Fibroblast of lung (primary cell): ENCODE results near the gene FAM204A. TPM values are rescaled to one million over a fixed set of nuclear protein-coding genes. Genes with fewer than 3 reads are reported as not detected.

Experiments used
- DNase-seq, 2 donors: peaks; one replicate each; pipeline versions ENCODE4 v3.0.0 to v3.0.0-alpha.2; 2010; ENCODE audit warnings: low read depth in 2 of 2
- H2AFZ ChIP-seq: 2 replicates; pipeline ENCODE4 v1.5.1; 2012; ENCODE audit warnings: low read length, control low read depth, inconsistent platforms
- H3K27ac ChIP-seq: 2 replicates; pipeline ENCODE4 v1.5.1; 2011; ENCODE audit warnings: low read length, control low read depth; ENCODE audit not compliant: insufficient read depth
- H3K27me3 ChIP-seq: 2 replicates; pipeline ENCODE4 v1.5.1; 2011; ENCODE audit warnings: mild to moderate bottlenecking, low read length; ENCODE audit not compliant: control insufficient read depth, insufficient read depth
- H3K36me3 ChIP-seq: 2 replicates; pipeline ENCODE4 v1.5.1; 2011; ENCODE audit warnings: low read length; ENCODE audit not compliant: control insufficient read depth, insufficient read depth
- H3K4me1 ChIP-seq: 2 replicates; pipeline ENCODE4 v1.5.1; 2011; ENCODE audit warnings: low read length; ENCODE audit not compliant: control insufficient read depth, insufficient read depth; ENCODE audit errors: extremely low read depth
- H3K4me2 ChIP-seq: 2 replicates; pipeline ENCODE4 v1.5.1; 2011; ENCODE audit warnings: low read length, control low read depth; ENCODE audit not compliant: insufficient read depth; ENCODE audit errors: extremely low read depth
- H3K4me3 ChIP-seq, 4 experiments: fragments of 200-600 bp in 1 of 4; sonication (generic) in 1 of 4; replicated peaks in 1 of 4; 2 replicates each; pipeline ENCODE4 v1.5.1; 2011 to 2016; ENCODE audit warnings: low read length in 4 of 4, low read depth in 3 of 4, mild to moderate bottlenecking in 3 of 4, control low read depth in 2 of 4, inconsistent platforms in 1 of 4, mixed read lengths in 1 of 4; ENCODE audit not compliant: insufficient read depth in 1 of 4; ENCODE audit errors: control extremely low read depth in 1 of 4
- H3K79me2 ChIP-seq: 2 replicates; pipeline ENCODE4 v1.5.1; 2012; ENCODE audit warnings: mild to moderate bottlenecking, low read length, inconsistent platforms; ENCODE audit not compliant: control insufficient read depth, insufficient read depth
- H3K9ac ChIP-seq: 2 replicates; pipeline ENCODE4 v1.5.1; 2011; ENCODE audit warnings: mild to moderate bottlenecking, low read length, control low read depth; ENCODE audit not compliant: insufficient read depth
- H3K9me3 ChIP-seq: 2 replicates; pipeline ENCODE4 v1.5.1; 2012; ENCODE audit warnings: low read depth, low read length; ENCODE audit not compliant: control insufficient read depth, insufficient read depth
- H4K20me1 ChIP-seq: 2 replicates; pipeline ENCODE4 v1.5.1; 2011; ENCODE audit warnings: low read length; ENCODE audit not compliant: control insufficient read depth, insufficient read depth; ENCODE audit errors: extremely low read depth
- EZH2 ChIP-seq: IDR thresholded peaks from 2 replicates; pipeline ENCODE4 v1.5.1; 2012; ENCODE audit warnings: low read length, control low read depth, mild to moderate bottlenecking; ENCODE audit errors: missing control alignments
- polyA plus RNA-seq, 2 donors: library from polyadenylated mRNA; depleted of rRNA in 1 of 2; stranded (reverse) in 1 of 2; unstranded in 1 of 2; fragments of >200 nt; gene quantifications; 2 replicates each; pipeline ENCODE4 v1.2.1, GENCODE V29; 2011 to 2012; ENCODE audit warnings: missing spikeins in 1 of 2
- total RNA-seq: library from RNA; depleted of rRNA; stranded (reverse); fragments of >200 nt; gene quantifications from 2 replicates; pipeline ENCODE4 v1.2.1, GENCODE V29; 2014
- TF ChIP-seq, protein P1 (sequence below), 2 donors: IDR thresholded peaks in 1 of 2; conservative IDR thresholded peaks in 1 of 2; 1 replicate in 1 of 2; 2 replicates in 1 of 2; pipeline ENCODE4 v1.5.1; 2011 to 2012; ENCODE audit warnings: low read length in 2 of 2, control low read depth in 1 of 2, inconsistent platforms in 1 of 2, low read depth in 1 of 2, mild to moderate bottlenecking in 1 of 2

The FAM204A gene
- total and polyA plus RNA-seq, 2 donors (not counting 1 experiment from before 2014, with no cell fraction given) = 47.2 to 54.8 TPM

- peak; percentile 4 to 20 for DNase-seq
- Histone ChIP-seq H3K4me1 (peaks cover 4% of the 10 kb centered on the region), H3K79me2 (peaks cover 31% of the 10 kb centered on the region), H3K4me2 (no peak overlapping the region), H3K4me3 (no peak overlapping the region), H2AFZ (no peak overlapping the region), H3K9ac (no peak overlapping the region), H3K36me3 (no peaks in the 10 kb centered on the region), H3K27ac (no peak overlapping the region), H3K27me3 (no peaks in the 10 kb centered on the region), H3K9me3 (no peaks in the 10 kb centered on the region), H4K20me1 (no peaks in the 10 kb centered on the region)
- TF ChIP-seq, protein P1, sequence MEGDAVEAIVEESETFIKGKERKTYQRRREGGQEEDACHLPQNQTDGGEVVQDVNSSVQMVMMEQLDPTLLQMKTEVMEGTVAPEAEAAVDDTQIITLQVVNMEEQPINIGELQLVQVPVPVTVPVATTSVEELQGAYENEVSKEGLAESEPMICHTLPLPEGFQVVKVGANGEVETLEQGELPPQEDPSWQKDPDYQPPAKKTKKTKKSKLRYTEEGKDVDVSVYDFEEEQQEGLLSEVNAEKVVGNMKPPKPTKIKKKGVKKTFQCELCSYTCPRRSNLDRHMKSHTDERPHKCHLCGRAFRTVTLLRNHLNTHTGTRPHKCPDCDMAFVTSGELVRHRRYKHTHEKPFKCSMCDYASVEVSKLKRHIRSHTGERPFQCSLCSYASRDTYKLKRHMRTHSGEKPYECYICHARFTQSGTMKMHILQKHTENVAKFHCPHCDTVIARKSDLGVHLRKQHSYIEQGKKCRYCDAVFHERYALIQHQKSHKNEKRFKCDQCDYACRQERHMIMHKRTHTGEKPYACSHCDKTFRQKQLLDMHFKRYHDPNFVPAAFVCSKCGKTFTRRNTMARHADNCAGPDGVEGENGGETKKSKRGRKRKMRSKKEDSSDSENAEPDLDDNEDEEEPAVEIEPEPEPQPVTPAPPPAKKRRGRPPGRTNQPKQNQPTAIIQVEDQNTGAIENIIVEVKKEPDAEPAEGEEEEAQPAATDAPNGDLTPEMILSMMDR (conservative IDR thresholded peaks at IDR 0.05 in 1 of 2, IDR thresholded peaks at IDR 0.05 in 1 of 2; ENCODE audit: low read depth in 1 of 2, low read length in 2 of 2) = no peak
- no peak for TF ChIP-seq EZH2
Observed at GRCh38 chr10:118343115-118343514, 991 bp upstream of the FAM204A start.

- peaks cover 4% of the 10 kb centered on the region for H3K4me1 ChIP-seq
- H2AFZ ChIP-seq = peak overlapping the region; percentile 99
- H4K20me1 ChIP-seq = no peaks in the 10 kb centered on the region
- H3K4me2 ChIP-seq = peak overlapping the region; percentile 98
- H3K36me3 ChIP-seq = no peaks in the 10 kb centered on the region
- H3K27ac ChIP-seq = peak overlapping the region; percentile 80
- peaks cover 32% of the 10 kb centered on the region for H3K79me2 ChIP-seq
- H3K4me3 ChIP-seq = peak overlapping the region; percentile 91 to 99 (median 95)
- H3K9ac ChIP-seq = peak overlapping the region; percentile 88
- TF ChIP-seq, protein P1 (conservative IDR thresholded peaks at IDR 0.05 in 1 of 2, IDR thresholded peaks at IDR 0.05 in 1 of 2; ENCODE audit: low read depth in 1 of 2, low read length in 2 of 2) = no peak
- no peak for TF ChIP-seq EZH2
- no peaks in the 10 kb centered on the region for H3K27me3 ChIP-seq
- H3K9me3 ChIP-seq = no peaks in the 10 kb centered on the region
- peak in 1 of 2 donors; percentile 2 for DNase-seq
Observed at GRCh38 chr10:118342638-118343020, 505 bp upstream of the FAM204A start.

- DNase-seq = no peak
- H3K27ac ChIP-seq = no peak overlapping the region
- peaks cover 4% of the 10 kb centered on the region for H3K4me1 ChIP-seq
- no peak for TF ChIP-seq EZH2
- TF ChIP-seq, protein P1 (conservative IDR thresholded peaks at IDR 0.05 in 1 of 2, IDR thresholded peaks at IDR 0.05 in 1 of 2; ENCODE audit: low read depth in 1 of 2, low read length in 2 of 2) = no peak
- no peaks in the 10 kb centered on the region for H4K20me1 ChIP-seq
- no peaks in the 10 kb centered on the region for H3K27me3 ChIP-seq
- H3K9me3 ChIP-seq = no peaks in the 10 kb centered on the region
- H3K79me2 ChIP-seq = peaks cover 32% of the 10 kb centered on the region
- H3K36me3 ChIP-seq = no peaks in the 10 kb centered on the region
- peak overlapping the region; percentile 27 for H3K4me2 ChIP-seq
- no peak overlapping the region for H2AFZ ChIP-seq
- no peak overlapping the region for H3K9ac ChIP-seq
- H3K4me3 ChIP-seq = peak overlapping the region in 2 of 4 experiments; percentile 91
Observed at GRCh38 chr10:118340486-118340885, 1.6 kb downstream of the FAM204A start.
